ENCODE measurements around the gene GMDS.

The GMDS gene

GRCh38 chr6:2245103-2245876 is at the start of gene GMDS:
GMDS (minus strand) TSS chr6:2245605.
- DNase-seq (ENCODE audit: low spot score), result peak; percentile 76

- no peak for DNase-seq (ENCODE audit: low spot score)
These were observed 40.1 kb upstream of the GMDS start for GRCh38 chr6:2285510-2285909.

DNA sequence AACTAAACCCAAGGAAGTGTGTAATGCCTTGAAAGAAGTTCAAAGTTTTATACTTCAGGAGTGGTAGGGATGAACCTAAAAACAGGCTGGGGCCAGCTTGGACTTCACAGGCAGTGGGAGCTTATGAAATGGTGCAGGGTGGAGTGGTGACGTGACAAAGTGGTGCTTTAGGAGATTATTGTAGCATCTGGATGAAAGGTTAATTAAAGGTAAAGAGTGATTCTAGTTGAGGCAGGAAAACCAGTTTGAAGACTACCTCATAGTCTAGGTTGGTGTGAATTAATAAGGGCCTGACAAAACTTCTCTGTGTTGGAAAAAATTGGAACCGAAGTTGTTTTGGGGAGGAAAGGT is 30.5 kb upstream of the GMDS start:
- DNase-seq (ENCODE audit: low spot score), result no peak

DNA sequence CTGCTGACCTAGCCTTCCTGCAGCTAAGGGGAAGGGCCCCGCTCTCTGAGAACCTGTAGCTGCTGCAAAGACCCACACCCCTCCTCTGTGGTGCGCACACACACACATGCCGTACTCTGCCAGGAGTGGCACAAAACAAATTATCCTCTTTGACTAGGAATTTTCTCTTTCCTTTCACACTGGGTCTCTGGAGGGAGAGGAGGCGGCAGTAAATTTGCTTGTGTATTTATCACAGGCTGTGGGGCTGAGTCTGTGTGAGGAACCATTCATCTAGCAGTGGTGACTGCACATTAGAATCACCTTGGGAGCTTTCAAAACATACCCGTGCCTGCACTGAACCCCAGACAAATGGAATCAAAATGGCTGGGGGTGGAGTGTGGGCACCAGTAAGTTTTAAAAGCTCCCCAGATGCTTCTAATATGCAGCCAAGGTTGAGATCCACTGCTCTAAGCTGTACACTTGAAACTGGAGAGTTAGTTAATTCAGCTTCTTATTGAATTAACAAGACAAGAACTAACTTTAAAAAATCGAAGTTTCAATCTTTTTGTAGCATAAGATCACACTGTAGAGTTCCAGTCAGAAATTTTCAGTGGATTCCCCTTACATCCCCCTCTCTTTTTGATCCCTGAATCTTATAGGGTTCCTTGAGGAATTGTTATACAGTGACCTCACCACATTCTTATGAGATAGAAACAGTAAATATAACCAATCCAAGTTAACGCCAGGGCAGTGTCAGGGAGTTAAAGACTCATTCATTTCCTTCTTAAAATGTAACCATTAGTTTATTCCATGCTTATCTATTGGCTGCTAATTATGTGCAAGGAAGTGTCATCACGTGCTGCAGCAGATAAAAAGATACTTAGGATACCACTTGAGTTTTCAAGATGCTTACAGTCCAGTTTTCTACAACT is 29.8 kb upstream of the GMDS start:
- no peak for DNase-seq (ENCODE audit: low spot score)

DNA sequence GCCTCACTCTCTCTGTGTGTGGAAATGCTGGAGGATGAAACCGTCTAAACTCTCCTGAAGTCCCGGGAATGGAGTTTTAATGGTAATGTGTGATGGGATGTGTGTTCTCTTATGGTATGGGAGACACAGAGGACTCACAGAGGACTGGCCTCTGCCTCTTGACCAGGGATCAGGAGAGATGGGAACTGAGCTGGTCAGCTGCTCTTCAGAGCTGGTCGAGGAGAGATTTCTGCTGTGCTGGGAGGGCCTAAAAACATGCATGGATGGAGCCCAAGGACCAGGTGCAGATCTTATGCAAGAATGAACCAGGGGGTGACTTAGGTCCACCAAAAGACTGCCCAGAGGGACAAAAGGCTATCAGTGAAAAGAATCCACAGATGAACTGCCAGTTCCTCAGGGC is 27.3 kb upstream of the GMDS start:
- DNase-seq (ENCODE audit: low spot score), result no peak

- DNase-seq (ENCODE audit: low spot score), result no peak
These were observed 24.6 kb upstream of the GMDS start for GRCh38 chr6:2270054-2270453.

- DNase-seq (ENCODE audit: low spot score), result no peak
These were observed 21.4 kb upstream of the GMDS start for GRCh38 chr6:2266841-2267240.

GRCh38 chr6:2266031-2266795 is 20.8 kb upstream of the GMDS start:
- DNase-seq (ENCODE audit: low spot score), result no peak

DNA sequence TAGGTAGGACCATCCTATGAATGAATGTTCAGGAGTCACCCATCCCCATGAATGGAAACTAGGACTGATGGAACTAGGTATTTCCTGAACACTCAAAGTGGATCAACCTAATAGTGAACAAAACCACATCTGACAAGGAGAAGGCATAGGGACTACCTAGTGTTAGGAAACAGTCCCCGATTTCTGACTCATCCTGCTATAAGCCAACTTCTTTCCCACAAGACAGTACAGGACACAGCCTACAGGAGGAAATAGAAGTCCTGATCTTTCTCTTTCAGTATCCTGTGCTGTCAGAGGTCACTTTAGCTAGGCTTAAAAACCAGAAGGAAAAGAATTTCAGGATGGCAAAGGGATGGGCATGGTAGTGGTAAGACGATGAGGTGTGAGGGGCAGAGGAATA is 19.5 kb upstream of the GMDS start:
- DNase-seq (ENCODE audit: low spot score), result no peak

DNA sequence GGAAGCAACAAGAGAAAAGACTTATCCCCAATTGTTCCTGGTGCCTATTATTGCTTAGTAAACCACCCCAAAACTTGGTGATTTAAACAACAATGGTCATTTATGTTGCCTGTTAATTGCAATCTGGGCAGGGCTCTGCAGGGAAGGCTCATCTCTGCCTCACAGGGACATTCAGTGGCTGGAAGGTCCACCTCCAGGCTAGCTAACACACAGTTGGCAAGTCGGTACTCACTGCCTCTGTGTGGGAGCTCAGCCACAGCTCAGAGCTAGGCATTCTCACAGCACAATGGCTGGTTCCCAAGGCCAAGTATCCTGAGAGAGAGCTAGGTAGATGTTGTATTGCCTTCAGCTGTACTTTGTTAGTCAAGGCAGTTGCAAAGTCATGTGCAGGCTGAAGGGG is 18.5 kb upstream of the GMDS start:
- DNase-seq (ENCODE audit: low spot score), result no peak

DNA sequence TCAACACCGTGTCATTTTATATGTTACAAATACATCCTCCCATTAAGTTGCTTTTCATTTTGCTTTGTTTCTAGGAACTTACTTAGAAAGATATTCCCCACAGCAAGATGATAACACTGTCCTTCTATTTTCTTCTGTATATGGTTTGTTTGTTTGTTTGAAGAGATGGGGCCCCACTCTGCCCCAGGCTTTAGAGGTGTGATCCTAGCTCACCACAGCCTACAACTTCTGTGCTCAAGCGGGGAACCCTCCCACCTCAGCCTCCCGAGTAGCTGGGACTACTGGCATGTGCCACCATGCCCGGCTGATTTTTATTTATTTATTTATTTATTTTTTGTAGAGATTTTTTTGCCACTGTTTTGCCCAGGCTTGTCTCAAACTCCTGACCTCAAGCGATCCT is 14.2 kb upstream of the GMDS start:
- DNase-seq (ENCODE audit: low spot score), result no peak

- DNase-seq (ENCODE audit: low spot score), result no peak
These were observed 13.6 kb upstream of the GMDS start for GRCh38 chr6:2259002-2259494.

DNA sequence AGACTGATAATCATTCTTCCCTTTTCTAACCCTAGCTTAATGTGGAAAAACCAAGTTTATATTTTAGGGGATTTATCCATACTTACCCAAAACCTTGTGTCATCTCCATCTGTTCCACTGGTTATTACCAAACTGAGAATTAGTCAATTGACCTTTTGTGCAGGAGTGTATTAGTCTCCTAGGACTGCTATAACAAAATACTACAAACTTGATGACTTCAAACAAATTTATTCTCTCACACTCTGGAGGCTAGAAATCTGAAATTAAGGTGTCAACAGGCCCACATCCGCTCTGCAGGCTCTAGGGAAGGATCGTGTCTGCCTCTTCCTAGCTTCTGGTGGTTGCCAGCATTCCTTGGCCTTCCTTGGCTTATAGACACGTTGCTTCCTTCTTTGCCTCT is 12.7 kb upstream of the GMDS start:
- DNase-seq (ENCODE audit: low spot score), result no peak

GRCh38 chr6:2257363-2257762 is 12.0 kb upstream of the GMDS start:
- DNase-seq (ENCODE audit: low spot score), result no peak

GRCh38 chr6:2254747-2255146 is 9.3 kb upstream of the GMDS start:
- DNase-seq (ENCODE audit: low spot score), result no peak

GRCh38 chr6:2249126-2249525 is 3.7 kb upstream of the GMDS start:
- DNase-seq (ENCODE audit: low spot score), result no peak

- DNase-seq (ENCODE audit: low spot score), result no peak
These were observed 2.3 kb upstream of the GMDS start for GRCh38 chr6:2247664-2248063.

GRCh38 chr6:2245877-2246863 is 765 bp upstream of the GMDS start:
- DNase-seq (ENCODE audit: low spot score), result peak; percentile 44

DNA sequence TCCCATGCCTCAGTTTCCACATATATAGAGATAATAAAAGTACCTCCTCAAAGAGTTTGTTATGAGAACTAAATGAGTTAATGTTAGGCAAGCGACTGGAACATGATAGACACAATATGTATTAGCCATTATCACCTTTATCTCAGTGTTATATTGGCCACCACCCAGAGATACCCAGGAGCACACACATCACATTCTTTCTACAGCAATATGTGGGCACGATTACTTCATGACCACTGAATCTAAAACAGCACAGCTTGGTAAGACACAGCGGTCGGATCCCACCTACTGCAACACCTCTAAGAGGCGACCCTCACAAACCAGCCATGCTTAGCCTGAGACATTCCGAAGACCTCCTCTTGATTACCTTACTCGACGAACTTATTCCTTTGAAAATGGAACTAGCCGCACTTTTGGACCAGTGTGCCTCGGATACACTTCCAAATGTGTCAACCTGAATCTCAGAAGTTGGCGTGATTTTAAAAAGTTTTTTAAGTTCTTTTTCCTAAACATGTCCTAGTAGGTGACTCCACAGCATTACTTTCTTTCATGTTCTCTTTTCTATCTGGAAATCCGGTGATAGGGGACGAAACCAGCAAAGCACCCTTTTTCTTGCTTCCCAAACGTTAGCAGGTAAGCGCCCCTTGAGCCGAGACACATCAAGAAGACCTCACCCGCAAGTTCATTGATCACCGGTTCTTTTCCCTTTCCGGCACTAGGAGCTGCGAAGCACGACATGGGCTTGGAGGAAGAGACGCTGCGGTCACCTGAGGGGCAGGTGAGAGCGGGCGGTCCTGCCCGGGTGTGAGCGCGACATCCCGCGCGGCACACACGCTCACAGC is 923 bp downstream of the GMDS start:
- no peak for DNase-seq (ENCODE audit: low spot score)

- no peak for DNase-seq (ENCODE audit: low spot score)
These were observed 3.1 kb downstream of the GMDS start for GRCh38 chr6:2242311-2242710.
